ENCODE results near the gene KCNT1. TPM values are rescaled to one million over a fixed set of nuclear protein-coding genes. Genes with fewer than 3 reads are reported as not detected.

KCNT1 gene
- total RNA-seq, 1 experiment from 2014 or later: 0.17 TPM

DNA sequence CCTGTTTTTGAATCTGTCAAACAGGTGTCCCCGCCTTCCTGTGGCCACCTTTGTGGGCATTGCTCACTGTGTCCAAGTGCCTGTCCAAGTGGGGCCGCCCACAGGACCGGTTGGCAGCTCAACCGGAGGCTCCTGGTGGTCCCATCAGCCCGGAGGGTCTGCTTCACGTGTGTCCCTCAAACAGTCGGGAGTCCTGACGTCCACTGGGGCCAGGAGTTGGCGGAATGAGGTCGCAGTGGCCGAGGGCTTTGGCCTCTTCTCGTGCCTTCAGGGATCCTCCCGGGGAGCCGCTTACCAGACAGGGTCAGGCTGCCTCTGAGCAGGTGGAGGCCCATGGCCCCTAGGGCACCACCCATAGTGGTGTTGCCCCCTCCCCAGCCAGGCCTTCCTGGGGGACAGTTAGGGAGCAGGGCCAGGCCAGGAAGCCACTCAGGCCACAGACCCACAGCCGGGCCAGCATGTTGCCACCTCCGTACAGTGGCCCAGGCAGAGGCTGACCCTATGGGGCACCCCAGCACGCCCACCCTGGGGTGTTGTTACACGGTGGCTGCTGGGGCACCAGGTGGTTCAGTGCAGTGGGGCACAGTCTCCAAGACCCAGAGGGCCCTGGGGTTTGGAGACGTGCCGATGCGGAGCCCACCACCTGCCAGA lies 69.5 kb downstream of the KCNT1 start:
- Histone ChIP-seq H2AFZ (ENCODE audit: low read depth, low read length, poor library complexity, severe bottlenecking) (no peak overlapping the region), H3K4me1 (ENCODE audit: control insufficient read depth in 1 of 2, insufficient read depth in 2 of 2, low read length in 2 of 2) (no peaks in the 10 kb centered on the region), H3K79me2 (ENCODE audit: insufficient read depth, low read length) (no peaks in the 10 kb centered on the region), H3K27me3 (ENCODE audit: insufficient read depth, low read length) (no peaks in the 10 kb centered on the region), H3K36me3 (ENCODE audit: control insufficient read depth in 1 of 2, insufficient read depth in 2 of 2, low read length in 2 of 2) (no peaks in the 10 kb centered on the region), H3K4me2 (ENCODE audit: low read length) (no peak overlapping the region), H3K9me2 (ENCODE audit: insufficient read depth) (no peaks in the 10 kb centered on the region), H3K27ac (ENCODE audit: low read depth, low read length) (no peak overlapping the region), H3K9ac (ENCODE audit: low read length) (no peak overlapping the region), H3K9me3 (ENCODE audit: control insufficient read depth in 1 of 2, insufficient read depth in 1 of 2, low read depth in 1 of 2, low read length in 2 of 2) (peaks cover 1 to 3% of the 10 kb centered on the region in 2 experiments; a peak in 2 of 4 replicates), H3K4me3 (replicated peaks in 1 of 2; ENCODE audit: low read depth in 1 of 2, low read length in 2 of 2) (no peak overlapping the region), H4K20me1 (ENCODE audit: insufficient read depth) (no peaks in the 10 kb centered on the region)
- TF ChIP-seq FOSL1 (IDR thresholded peaks at IDR 0.05; ENCODE audit: low read depth) (no peak), YY1 (IDR thresholded peaks at IDR 0.05; ENCODE audit: extremely low read depth, insufficient replicate concordance, low read depth, low read length) (no peak), POLR2AphosphoS5 (IDR thresholded peaks at IDR 0.05; ENCODE audit: low read depth, low read length) (no peak), ZFX (IDR thresholded peaks at IDR 0.05) (no peak), EZH2phosphoT487 (IDR thresholded peaks at IDR 0.05; ENCODE audit: borderline replicate concordance) (no peak), EGR1 (IDR thresholded peaks at IDR 0.05; ENCODE audit: low read depth) (no peak), RAD21 (IDR thresholded peaks at IDR 0.05; ENCODE audit: low read depth) (no peak), SRF (IDR thresholded peaks at IDR 0.05; ENCODE audit: low read depth) (no peak), JUND (IDR thresholded peaks at IDR 0.05) (no peak), SIN3A (IDR thresholded peaks at IDR 0.05; ENCODE audit: low read depth) (no peak), MAX (IDR thresholded peaks at IDR 0.05) (no peak)
- TF ChIP-seq, protein P1, sequence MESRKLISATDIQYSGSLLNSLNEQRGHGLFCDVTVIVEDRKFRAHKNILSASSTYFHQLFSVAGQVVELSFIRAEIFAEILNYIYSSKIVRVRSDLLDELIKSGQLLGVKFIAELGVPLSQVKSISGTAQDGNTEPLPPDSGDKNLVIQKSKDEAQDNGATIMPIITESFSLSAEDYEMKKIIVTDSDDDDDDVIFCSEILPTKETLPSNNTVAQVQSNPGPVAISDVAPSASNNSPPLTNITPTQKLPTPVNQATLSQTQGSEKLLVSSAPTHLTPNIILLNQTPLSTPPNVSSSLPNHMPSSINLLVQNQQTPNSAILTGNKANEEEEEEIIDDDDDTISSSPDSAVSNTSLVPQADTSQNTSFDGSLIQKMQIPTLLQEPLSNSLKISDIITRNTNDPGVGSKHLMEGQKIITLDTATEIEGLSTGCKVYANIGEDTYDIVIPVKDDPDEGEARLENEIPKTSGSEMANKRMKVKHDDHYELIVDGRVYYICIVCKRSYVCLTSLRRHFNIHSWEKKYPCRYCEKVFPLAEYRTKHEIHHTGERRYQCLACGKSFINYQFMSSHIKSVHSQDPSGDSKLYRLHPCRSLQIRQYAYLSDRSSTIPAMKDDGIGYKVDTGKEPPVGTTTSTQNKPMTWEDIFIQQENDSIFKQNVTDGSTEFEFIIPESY (IDR thresholded peaks at IDR 0.05; ENCODE audit: extremely low read depth, insufficient replicate concordance, low read length): no peak
- TF ChIP-seq, protein P2, sequence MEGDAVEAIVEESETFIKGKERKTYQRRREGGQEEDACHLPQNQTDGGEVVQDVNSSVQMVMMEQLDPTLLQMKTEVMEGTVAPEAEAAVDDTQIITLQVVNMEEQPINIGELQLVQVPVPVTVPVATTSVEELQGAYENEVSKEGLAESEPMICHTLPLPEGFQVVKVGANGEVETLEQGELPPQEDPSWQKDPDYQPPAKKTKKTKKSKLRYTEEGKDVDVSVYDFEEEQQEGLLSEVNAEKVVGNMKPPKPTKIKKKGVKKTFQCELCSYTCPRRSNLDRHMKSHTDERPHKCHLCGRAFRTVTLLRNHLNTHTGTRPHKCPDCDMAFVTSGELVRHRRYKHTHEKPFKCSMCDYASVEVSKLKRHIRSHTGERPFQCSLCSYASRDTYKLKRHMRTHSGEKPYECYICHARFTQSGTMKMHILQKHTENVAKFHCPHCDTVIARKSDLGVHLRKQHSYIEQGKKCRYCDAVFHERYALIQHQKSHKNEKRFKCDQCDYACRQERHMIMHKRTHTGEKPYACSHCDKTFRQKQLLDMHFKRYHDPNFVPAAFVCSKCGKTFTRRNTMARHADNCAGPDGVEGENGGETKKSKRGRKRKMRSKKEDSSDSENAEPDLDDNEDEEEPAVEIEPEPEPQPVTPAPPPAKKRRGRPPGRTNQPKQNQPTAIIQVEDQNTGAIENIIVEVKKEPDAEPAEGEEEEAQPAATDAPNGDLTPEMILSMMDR (IDR thresholded peaks at IDR 0.05 in 2 of 3, conservative IDR thresholded peaks at IDR 0.05 in 1 of 3; ENCODE audit: borderline replicate concordance in 1 of 3, insufficient read depth in 1 of 3, low read depth in 2 of 3, low read length in 2 of 3): no peak
- DNase-seq (ENCODE audit: low read depth, low spot score) (no peak), ATAC-seq (0 out of 2 replicates have a peak, but pooled peaks have one; percentile 15)
- intact Hi-C loops (cut with micrococcal nuclease): no loop called here
- ChIA-PET CTCF (no interaction called here), RAD21 (ENCODE audit: low non-redundant PET in 1 of 2, low total read pairs in 2 of 2, uncharacterized antibody in 2 of 2, unreplicated experiment in 2 of 2) (no interaction called here), POLR2A (no interaction called here)
- no TSS peak for BruUV-seq (replicated peaks)

Measured in HCT116 (cell line).